DMS153 treated with DMSO at 0.1 percent for 48 hours (cell line): ENCODE measurements around the gene SOCS7.
"Not testable (repeated sequence)": the region's sequence is repeated elsewhere in the genome, so short reads cannot be mapped to it uniquely, and the experiment has no call there.

Source experiments
- DNase-seq: peaks from one replicate; lab custom pipeline; 2025; ENCODE audit not compliant: unreplicated experiment; lab: John Stamatoyannopoulos, UW

Gene SOCS7

GRCh38 chr17:38437313-38437712 lies 85.7 kb downstream of the SOCS7 start:
- not testable (repeated sequence) for DNase-seq

GRCh38 chr17:38439436-38439835 lies 87.8 kb downstream of the SOCS7 start:
- DNase-seq = no peak

GRCh38 chr17:38440614-38441397 lies 89.2 kb downstream of the SOCS7 start:
- DNase-seq = no peak

GRCh38 chr17:38441429-38442061 lies 89.9 kb downstream of the SOCS7 start:
- DNase-seq = no peak

- no peak for DNase-seq
Observed at GRCh38 chr17:38442548-38442947, 90.9 kb downstream of the SOCS7 start.

- no peak for DNase-seq
Observed at GRCh38 chr17:38443356-38444031, 91.8 kb downstream of the SOCS7 start.

- DNase-seq = peak; percentile 67
Observed at GRCh38 chr17:38444151-38444550, 92.5 kb downstream of the SOCS7 start.

GRCh38 chr17:38447502-38448085 lies 96.0 kb downstream of the SOCS7 start:
- DNase-seq = no peak

- DNase-seq = no peak
Observed at GRCh38 chr17:38448208-38448771, 96.6 kb downstream of the SOCS7 start.

- no peak for DNase-seq
Observed at GRCh38 chr17:38449364-38449763, 97.7 kb downstream of the SOCS7 start.

- no peak for DNase-seq
Observed at GRCh38 chr17:38450557-38451029, 98.9 kb downstream of the SOCS7 start.

- DNase-seq = no peak
Observed at GRCh38 chr17:38451030-38451839, 99.6 kb downstream of the SOCS7 start.

GRCh38 chr17:38451840-38452529 lies 100.3 kb downstream of the SOCS7 start:
- DNase-seq = no peak

- DNase-seq = no peak
Observed at GRCh38 chr17:38452719-38453118, 101.1 kb downstream of the SOCS7 start.

- DNase-seq = no peak
Observed at GRCh38 chr17:38453951-38454421, 102.3 kb downstream of the SOCS7 start.

GRCh38 chr17:38454532-38454931 lies 102.9 kb downstream of the SOCS7 start:
- no peak for DNase-seq
